Calu3 (cell line): ENCODE results near the gene GRIA4. TPM values are rescaled to one million over a fixed set of nuclear protein-coding genes. Genes with fewer than 3 reads are reported as not detected.

Experiments used
- BruUV-seq: library from RNA; stranded (reverse); fragments of 400-500 nt; replicated peaks from 2 replicates; lab custom pipeline; 2021; lab: Mats Ljungman, UMichigan
- CTCF ChIA-PET: fragments of 300-600 bp; sonication (Branson Sonifier 250); formaldehyde crosslinking; loops from one replicate; lab custom pipeline; 2022; ENCODE audit warnings: antibody characterized with exemption; lab: Charles Lee
- DNase-seq: peaks from one replicate; pipeline ENCODE4 v3.0.0; 2022
- H3K27ac Mint-ChIP-seq: one replicate; pipeline ENCODE4 v1.8.0; 2022; ENCODE audit warnings: mixed read lengths; ENCODE audit not compliant: unreplicated experiment
- H3K27me3 Mint-ChIP-seq: one replicate; pipeline ENCODE4 v1.8.0; 2022; ENCODE audit warnings: mixed read lengths; ENCODE audit not compliant: unreplicated experiment
- H3K36me3 Mint-ChIP-seq: one replicate; pipeline ENCODE4 v1.8.0; 2022; ENCODE audit warnings: mild to moderate bottlenecking, moderate library complexity, mixed read lengths; ENCODE audit not compliant: insufficient read depth, unreplicated experiment
- H3K4me1 Mint-ChIP-seq: one replicate; pipeline ENCODE4 v1.8.0; 2022; ENCODE audit warnings: mild to moderate bottlenecking, low read depth, mixed read lengths; ENCODE audit not compliant: unreplicated experiment
- H3K4me3 Mint-ChIP-seq: one replicate; pipeline ENCODE4 v1.8.0; 2022; ENCODE audit warnings: mild to moderate bottlenecking, low read depth, moderate library complexity, mixed read lengths; ENCODE audit not compliant: unreplicated experiment
- H3K9me3 Mint-ChIP-seq: one replicate; pipeline ENCODE4 v1.8.0; 2022; ENCODE audit warnings: low read depth, mixed read lengths; ENCODE audit not compliant: unreplicated experiment
- CTCF ChIP-seq: fragments of 200-600 bp; IDR thresholded peaks from one replicate; pipeline ENCODE4 v1.8.0; 2022; ENCODE audit warnings: antibody characterized with exemption; ENCODE audit not compliant: unreplicated experiment
- intact Hi-C: fragments of 100-400 bp; cut with micrococcal nuclease; formaldehyde crosslinking; loops from one replicate; pipeline ENCODE4 v1.10.0; 2022; ENCODE audit not compliant: unreplicated experiment
- total RNA-seq: library from RNA; stranded (reverse); gene quantifications from 2 replicates; pipeline ENCODE4 v1.2.3, GENCODE V29; 2022

GRIA4 gene
- total RNA-seq, 1 experiment from 2014 or later: not detected

GRCh38 chr11:105799728-105800462, 190.0 kb downstream of the GRIA4 start:
- H3K9me3 Mint-ChIP-seq: peaks cover 4% of the 10 kb centered on the region
- no peaks in the 10 kb centered on the region for H3K27me3 Mint-ChIP-seq
- H3K4me1 Mint-ChIP-seq: no peaks in the 10 kb centered on the region
- DNase-seq: no peak
- no peaks in the 10 kb centered on the region for H3K36me3 Mint-ChIP-seq
- no TSS peak for BruUV-seq
- H3K4me3 Mint-ChIP-seq: no peak overlapping the region
- no peak overlapping the region for H3K27ac Mint-ChIP-seq
- no peak for TF ChIP-seq CTCF
- CTCF ChIA-PET: no interaction called here
- intact Hi-C loops: no loop called here

GRCh38 chr11:105802390-105802789, 192.5 kb downstream of the GRIA4 start:
- no peak for TF ChIP-seq CTCF
- H3K36me3 Mint-ChIP-seq: no peaks in the 10 kb centered on the region

GRCh38 chr11:105811242-105811641, 201.4 kb downstream of the GRIA4 start:
- CTCF ChIA-PET: no interaction called here
- BruUV-seq: no TSS peak
- no peaks in the 10 kb centered on the region for H3K27me3 Mint-ChIP-seq

More at GRCh38 chr11:105802390-105802789, 192.5 kb downstream of the GRIA4 start:
- Mint-ChIP-seq H3K4me1 (no peaks in the 10 kb centered on the region), H3K27ac (no peak overlapping the region), H3K27me3 (no peaks in the 10 kb centered on the region), H3K9me3 (peaks cover 4% of the 10 kb centered on the region), H3K4me3 (no peak overlapping the region)
- intact Hi-C loops: no loop called here
- BruUV-seq: no TSS peak
- CTCF ChIA-PET: no interaction called here
- no peak for DNase-seq

GRCh38 chr11:105821372-105821771, 211.5 kb downstream of the GRIA4 start:
- no peak overlapping the region for H3K4me3 Mint-ChIP-seq
- H3K27me3 Mint-ChIP-seq: no peaks in the 10 kb centered on the region
- peaks cover 3% of the 10 kb centered on the region for H3K9me3 Mint-ChIP-seq
- BruUV-seq: no TSS peak
- H3K27ac Mint-ChIP-seq: no peak overlapping the region
- no peak for DNase-seq
- no peak for TF ChIP-seq CTCF
- H3K4me1 Mint-ChIP-seq: no peaks in the 10 kb centered on the region
- intact Hi-C loops: no loop called here
- H3K36me3 Mint-ChIP-seq: no peaks in the 10 kb centered on the region
- CTCF ChIA-PET: no interaction called here

More at GRCh38 chr11:105811242-105811641, 201.4 kb downstream of the GRIA4 start:
- Mint-ChIP-seq H3K36me3 (no peaks in the 10 kb centered on the region), H3K27ac (no peak overlapping the region), H3K4me1 (no peaks in the 10 kb centered on the region), H3K4me3 (no peak overlapping the region), H3K9me3 (peaks cover 6% of the 10 kb centered on the region)
- TF ChIP-seq CTCF: no peak
- intact Hi-C loops: no loop called here
- no peak for DNase-seq
